GM12891 (cell line): ENCODE data around the gene EYS.

Experiments used
- POLR2A ChIP-seq: IDR thresholded peaks from 2 replicates; pipeline ENCODE4 v1.6.1; 2011; ENCODE audit warnings: low read depth, low read length, control low read depth
- POLR2AphosphoS5 ChIP-seq: IDR thresholded peaks from 2 replicates; pipeline ENCODE4 v1.6.1; 2011; ENCODE audit warnings: low read depth, low read length, control low read depth
- POU2F2 ChIP-seq: IDR thresholded peaks from 2 replicates; pipeline ENCODE4 v1.6.1; 2011; ENCODE audit warnings: low read depth, mild to moderate bottlenecking, control low read depth, low read length, moderate library complexity
- SPI1 ChIP-seq: IDR thresholded peaks from 2 replicates; pipeline ENCODE4 v1.6.1; 2011; ENCODE audit warnings: low read depth, low read length, control low read depth

DNA sequence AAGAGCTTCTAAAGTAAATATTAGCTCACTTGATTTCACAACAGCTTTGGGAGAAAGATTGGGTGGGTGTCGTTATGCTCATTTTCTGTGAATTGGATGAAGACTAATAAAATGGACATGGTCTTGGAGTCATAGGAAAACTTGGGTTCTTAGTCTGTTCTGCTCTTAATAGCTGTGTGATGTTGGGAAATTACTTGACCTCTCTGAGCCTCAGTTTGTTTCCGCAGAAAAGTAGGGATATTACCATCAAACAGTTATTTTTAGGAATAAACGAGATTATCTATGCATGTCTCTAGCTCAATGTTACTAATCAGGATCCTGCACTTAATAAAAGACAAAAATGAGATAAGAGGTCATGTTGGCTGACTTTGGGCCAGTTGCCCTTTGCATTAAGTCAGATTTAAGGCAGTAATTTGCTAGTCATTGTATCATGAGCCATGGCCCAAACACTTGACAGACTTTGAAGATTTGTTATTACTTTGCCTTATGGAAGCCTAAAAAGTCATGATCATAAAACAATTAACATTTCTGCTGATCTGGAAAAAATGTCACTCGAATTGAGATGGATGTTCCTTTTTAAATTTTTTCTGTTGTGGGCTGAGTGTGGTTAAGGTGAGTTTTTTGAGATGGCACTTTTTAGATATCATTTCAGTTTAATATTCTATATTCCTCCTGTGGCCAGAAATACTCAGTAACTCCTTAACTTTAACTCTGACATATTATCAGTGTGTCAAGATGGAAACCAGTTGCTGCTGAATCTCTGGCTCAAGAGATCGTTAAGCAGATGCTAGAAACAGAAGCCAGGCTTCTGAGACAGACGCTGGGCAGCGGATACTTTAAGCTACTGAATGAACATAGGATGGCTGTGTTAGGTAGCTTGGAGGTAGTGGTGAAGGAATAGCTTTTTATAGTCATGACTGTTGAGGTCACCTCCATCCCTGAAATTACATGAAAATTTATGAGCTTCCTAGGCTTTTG is 1779.8 kb downstream of the EYS start:
- TF ChIP-seq POLR2AphosphoS5 (no peak), POU2F2 (no peak), POLR2A (no peak), SPI1 (no peak)
